CD4-positive, alpha-beta T cell treated with Interleukin-15 for 1 hour (primary cell): ENCODE data around the gene TMEM106C.
"Not testable (repeated sequence)": the region's sequence is repeated elsewhere in the genome, so short reads cannot be mapped to it uniquely, and the experiment has no call there.

Experiments used
- DNase-seq: peaks from one replicate; pipeline ENCODE4 v3.0.0-alpha.2; 2020

Gene TMEM106C

GRCh38 chr12:47949441-47950341 lies 13.7 kb upstream of the TMEM106C start:
- DNase-seq, result peak; percentile 43

GRCh38 chr12:47950856-47951468 lies 12.4 kb upstream of the TMEM106C start:
- no peak for DNase-seq

- DNase-seq, result no peak
Measured at GRCh38 chr12:47954058-47954457, 9.3 kb upstream of the TMEM106C start.

GRCh38 chr12:47954467-47955045 lies 8.8 kb upstream of the TMEM106C start:
- no peak for DNase-seq

GRCh38 chr12:47955059-47955458 lies 8.3 kb upstream of the TMEM106C start:
- no peak for DNase-seq

GRCh38 chr12:47957671-47958070 lies 5.7 kb upstream of the TMEM106C start:
- DNase-seq, result not testable (repeated sequence)

GRCh38 chr12:47962198-47962597 lies 1.2 kb upstream of the TMEM106C start:
- DNase-seq, result no peak

- no peak for DNase-seq
Measured at GRCh38 chr12:47964106-47964728, 821 bp downstream of the TMEM106C start.

GRCh38 chr12:47965581-47965980 lies 2.2 kb downstream of the TMEM106C start:
- no peak for DNase-seq

GRCh38 chr12:47967461-47968321 lies 4.3 kb downstream of the TMEM106C start:
- no peak for DNase-seq

- no peak for DNase-seq
Measured at GRCh38 chr12:47969845-47970244, 6.4 kb downstream of the TMEM106C start.

GRCh38 chr12:47970843-47971242 lies 7.4 kb downstream of the TMEM106C start:
- no peak for DNase-seq

- DNase-seq, result no peak
Measured at GRCh38 chr12:47972895-47973294, 9.5 kb downstream of the TMEM106C start.

- DNase-seq, result no peak
Measured at GRCh38 chr12:47973870-47974269, 10.5 kb downstream of the TMEM106C start.

- no peak for DNase-seq
Measured at GRCh38 chr12:47975036-47975620, 11.7 kb downstream of the TMEM106C start.

GRCh38 chr12:47975816-47976215 lies 12.4 kb downstream of the TMEM106C start:
- DNase-seq, result no peak

GRCh38 chr12:47977046-47977771 lies 13.8 kb downstream of the TMEM106C start:
- no peak for DNase-seq

GRCh38 chr12:47977772-47978597 lies 14.6 kb downstream of the TMEM106C start:
- DNase-seq, result no peak

- DNase-seq, result no peak
Measured at GRCh38 chr12:47978598-47978873, 15.1 kb downstream of the TMEM106C start.

- no peak for DNase-seq
Measured at GRCh38 chr12:47979166-47979565, 15.8 kb downstream of the TMEM106C start.

- no peak for DNase-seq
Measured at GRCh38 chr12:47979686-47980085, 16.3 kb downstream of the TMEM106C start.
